IMR-90 (cell line): ENCODE measurements around the gene OGG1. TPM values are rescaled to one million over a fixed set of nuclear protein-coding genes. Genes with fewer than 3 reads are reported as not detected.

Experiments
- ATAC-seq: fragments of 200-7000 bp; cut with Tn5 transposase; 2 replicates; pipeline ENCODE4 v1.9.1; 2020; ENCODE audit warnings: low read depth, mild to moderate bottlenecking, moderate library complexity
- BruUV-seq: library from RNA; stranded (reverse); fragments of 400-500 nt; replicated peaks from 2 replicates; lab custom pipeline; 2021; lab: Mats Ljungman, UMichigan
- CTCF ChIA-PET: fragments of 300-600 bp; formaldehyde crosslinking; extraction: SDS; loops from one replicate; lab custom pipeline; 2021; ENCODE audit warnings: antibody characterized with exemption; lab: Yijun Ruan, JAX
- POLR2A ChIA-PET: fragments of 300-600 bp; sonication (Branson Sonifier 250); formaldehyde crosslinking; loops from one replicate; lab custom pipeline; 2022; ENCODE audit warnings: antibody characterized with exemption; ENCODE audit not compliant: unreplicated experiment; lab: Charles Lee
- DNase-seq: peaks from one replicate; pipeline ENCODE4 v3.0.0; 2013
- H2AFZ ChIP-seq: replicated peaks from 2 replicates; pipeline ENCODE3; 2013; ENCODE audit warnings: low read length, mild to moderate bottlenecking; ENCODE audit not compliant: poor library complexity
- H2AK5ac ChIP-seq: 2 replicates; pipeline ENCODE4 v1.6.1; 2013; ENCODE audit warnings: low read depth, low read length, inconsistent platforms
- H2AK9ac ChIP-seq: replicated peaks from 2 replicates; pipeline ENCODE3; 2013; ENCODE audit warnings: mild to moderate bottlenecking, low read depth, low read length, moderate library complexity; ENCODE audit not compliant: poor library complexity
- H2BK120ac ChIP-seq: 2 replicates; pipeline ENCODE4 v1.6.1; 2013; ENCODE audit warnings: low read depth, low read length, inconsistent platforms
- H2BK15ac ChIP-seq: 3 replicates; pipeline ENCODE4 v1.6.1; 2013; ENCODE audit warnings: low read depth, low read length, inconsistent platforms
- H2BK20ac ChIP-seq: 2 replicates; pipeline ENCODE4 v1.6.1; 2013; ENCODE audit warnings: low read depth, mild to moderate bottlenecking, inconsistent platforms, low read length, moderate library complexity
- H2BK5ac ChIP-seq: 2 replicates; pipeline ENCODE4 v1.6.1; 2013; ENCODE audit warnings: mild to moderate bottlenecking, low read depth, low read length, inconsistent platforms; ENCODE audit not compliant: poor library complexity, severe bottlenecking
- H3K14ac ChIP-seq: replicated peaks from 2 replicates; pipeline ENCODE4 v1.6.1; 2013; ENCODE audit warnings: low read depth, low read length, inconsistent platforms
- H3K18ac ChIP-seq: 2 replicates; pipeline ENCODE4 v1.6.1; 2013; ENCODE audit warnings: low read depth, low read length, control low read depth
- H3K23ac ChIP-seq: 2 replicates; pipeline ENCODE4 v1.6.1; 2013; ENCODE audit warnings: low read depth, low read length, inconsistent platforms
- H3K27ac ChIP-seq: 2 replicates; pipeline ENCODE4 v1.5.1; 2013; ENCODE audit warnings: mild to moderate bottlenecking, control low read depth, low read length; ENCODE audit not compliant: insufficient read depth
- H3K27me3 ChIP-seq: 2 replicates; pipeline ENCODE4 v1.6.1; 2013; ENCODE audit warnings: low read length; ENCODE audit not compliant: control insufficient read depth, insufficient read depth
- H3K36me3 ChIP-seq: 2 replicates; pipeline ENCODE4 v1.6.1; 2013; ENCODE audit warnings: low read length, mixed read lengths; ENCODE audit not compliant: control insufficient read depth, insufficient read depth
- H3K4ac ChIP-seq: 2 replicates; pipeline ENCODE4 v1.6.1; 2013; ENCODE audit warnings: low read depth, low read length, inconsistent platforms
- H3K4me1 ChIP-seq: 2 replicates; pipeline ENCODE4 v1.6.1; 2013; ENCODE audit warnings: low read length, mixed read lengths; ENCODE audit not compliant: control insufficient read depth, insufficient read depth
- H3K4me2 ChIP-seq: 2 replicates; pipeline ENCODE4 v1.6.1; 2013; ENCODE audit warnings: low read depth, mild to moderate bottlenecking, control low read depth, low read length, moderate library complexity
- H3K4me3 ChIP-seq: 2 replicates; pipeline ENCODE4 v1.5.1; 2013; ENCODE audit warnings: low read depth, mild to moderate bottlenecking, control low read depth, low read length, moderate library complexity; ENCODE audit not compliant: insufficient read depth
- H3K56ac ChIP-seq: 2 replicates; pipeline ENCODE4 v1.6.1; 2013; ENCODE audit warnings: low read length, inconsistent platforms; ENCODE audit not compliant: insufficient read depth; ENCODE audit errors: extremely low read depth
- H3K79me1 ChIP-seq, 2 experiments: 2 replicates each; pipeline ENCODE4 v1.6.1; 2013; ENCODE audit warnings: low read length in 2 of 2, inconsistent platforms in 1 of 2, low read depth in 1 of 2
- H3K9ac ChIP-seq: 2 replicates; pipeline ENCODE4 v1.6.1; 2013; ENCODE audit warnings: low read depth, low read length, control low read depth
- H3K9me1 ChIP-seq: 2 replicates; pipeline ENCODE4 v1.6.1; 2013; ENCODE audit warnings: low read length, inconsistent platforms; ENCODE audit not compliant: insufficient read depth
- H3K9me3 ChIP-seq: 2 replicates; pipeline ENCODE4 v1.6.1; 2013; ENCODE audit warnings: low read length; ENCODE audit not compliant: control insufficient read depth, insufficient read depth
- H4K20me1 ChIP-seq: 2 replicates; pipeline ENCODE4 v1.6.1; 2013; ENCODE audit warnings: low read length, inconsistent platforms; ENCODE audit not compliant: insufficient read depth
- H4K5ac ChIP-seq: 2 replicates; pipeline ENCODE4 v1.6.1; 2013; ENCODE audit warnings: mild to moderate bottlenecking, low read depth, low read length, control low read depth
- H4K8ac ChIP-seq, 2 experiments: 2 replicates each; pipeline ENCODE4 v1.6.1; 2013; ENCODE audit warnings: low read depth in 2 of 2, low read length in 2 of 2, control low read depth in 1 of 2, inconsistent platforms in 1 of 2
- H4K91ac ChIP-seq: 2 replicates; pipeline ENCODE4 v1.6.1; 2013; ENCODE audit warnings: low read depth, low read length, inconsistent platforms; ENCODE audit not compliant: insufficient read depth
- FOS ChIP-seq: fragments of 150-350 bp; IDR thresholded peaks from 2 replicates; pipeline ENCODE4 v1.6.1; 2016; ENCODE audit warnings: low read depth, low read length
- MAFK ChIP-seq: IDR thresholded peaks from 2 replicates; pipeline ENCODE4 v1.6.1; 2012; ENCODE audit warnings: low read depth, low read length, improper control_type of control experiment
- NFE2L2 ChIP-seq: fragments of 150-350 bp; IDR thresholded peaks from 2 replicates; pipeline ENCODE4 v1.6.1; 2016; ENCODE audit warnings: low read depth, mild to moderate bottlenecking, low read length
- POLR2A ChIP-seq: IDR thresholded peaks from 2 replicates; pipeline ENCODE4 v1.6.1; 2012; ENCODE audit warnings: mild to moderate bottlenecking, low read depth, low read length
- RFX5 ChIP-seq: IDR thresholded peaks from 2 replicates; pipeline ENCODE4 v1.8.0; 2012; ENCODE audit warnings: low read depth, mild to moderate bottlenecking, low read length, moderate library complexity
- WGBS, 2 experiments: methylation state at CpG; one replicate each; pipeline versions ENCODE4 v1.1.5 to v1.1.7; 2013; ENCODE audit warnings: missing lambda C conversion rate in 2 of 2; ENCODE audit not compliant: insufficient read length in 1 of 2; ENCODE audit errors: extremely low coverage in 2 of 2; 5-methylcytosine and 5-hydroxymethylcytosine counted together
- dilution Hi-C: fragments of 300-500 bp; cut with HindIII; formaldehyde crosslinking; loops from one replicate; pipeline ENCODE4 v1.14.3; 2018; ENCODE audit warnings: low sequenced_read_pairs; ENCODE audit not compliant: unreplicated experiment
- in situ Hi-C: fragments of 300-500 bp; cut with MboI; formaldehyde crosslinking; loops from 3 replicates; pipeline ENCODE4 v1.14.3; 2019; ENCODE audit warnings: low sequenced_read_pairs, inconsistent platforms, mixed read lengths
- intact Hi-C: fragments of 100-400 bp; cut with micrococcal nuclease; formaldehyde crosslinking; loops from 2 replicates; pipeline ENCODE4 v1.10.0; 2022
- polyA plus RNA-seq, 3 experiments: library from polyadenylated mRNA; depleted of rRNA; stranded (reverse); fragments of >200 nt; gene quantifications; 2 replicates each; pipeline ENCODE4 v1.2.3, GENCODE V29; 2012; ENCODE audit warnings: low replicate concordance in 1 of 3
- total RNA-seq: library from RNA; depleted of rRNA; stranded (reverse); fragments of >200 nt; gene quantifications from 2 replicates; pipeline ENCODE4 v1.2.3, GENCODE V29; 2012

Gene OGG1
- total and polyA plus RNA-seq, 2 of the 4 experiments (the other 2 are of a cell fraction) = 14.9 to 25.6 TPM

DNA sequence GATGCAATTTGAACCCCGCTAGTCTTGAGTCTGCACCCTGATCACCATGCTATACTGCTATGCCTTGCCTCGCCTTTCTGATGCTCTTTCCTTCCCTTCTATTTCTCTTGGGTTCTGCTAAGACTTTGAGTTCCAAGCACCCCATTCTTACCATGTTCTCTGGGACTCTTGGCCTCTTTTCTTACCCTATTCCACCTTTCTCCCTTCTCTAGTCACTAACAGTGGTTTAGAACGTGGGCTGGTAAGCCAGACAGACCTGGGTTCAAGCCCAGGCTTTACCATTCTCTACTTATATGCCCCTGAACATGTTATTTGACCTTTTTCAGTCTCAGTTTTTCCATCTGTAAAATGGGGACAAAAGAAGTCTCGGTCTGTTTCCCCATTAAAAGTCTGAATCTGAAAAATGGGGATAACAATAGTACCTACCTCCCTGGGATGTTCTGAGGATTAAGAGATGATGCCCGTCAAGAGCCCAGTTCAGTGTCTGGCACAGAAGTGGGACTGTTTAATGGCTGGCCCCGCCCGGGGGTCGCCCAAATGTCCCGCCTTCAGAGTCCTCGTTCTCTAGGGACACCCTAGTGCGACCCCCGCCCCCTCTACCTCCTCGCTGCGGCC lies 42.1 kb downstream of the OGG1 start:
- Histone ChIP-seq H4K91ac (peak overlapping the region; percentile 84), H2AFZ (peak overlapping the region; percentile 94), H4K20me1 (peaks cover 22% of the 10 kb centered on the region; the same call in 1 of the 2 replicates), H3K79me1 (peaks cover 31 to 51% of the 10 kb centered on the region in 2 experiments), H3K4me1 (peaks cover 9% of the 10 kb centered on the region), H2BK15ac (peak overlapping the region; percentile 53), H3K14ac (peak overlapping the region; percentile 97), H3K4me3 (peak overlapping the region; percentile 88), H3K4me2 (peak overlapping the region; percentile 94), H3K18ac (peak overlapping the region; percentile 64), H2BK120ac (peak overlapping the region; percentile 60), H3K56ac (peak overlapping the region; percentile 84), H3K27ac (peak overlapping the region; percentile 95), H3K9me3 (no peaks in the 10 kb centered on the region), H3K9ac (peak overlapping the region; percentile 87), H3K23ac (peak overlapping the region; percentile 96), H2AK5ac (peak overlapping the region; percentile 93), H2BK20ac (no peak overlapping the region), H3K36me3 (peaks cover 29% of the 10 kb centered on the region), H2AK9ac (peak overlapping the region; percentile 95), H4K8ac (peak overlapping the region; percentile 88 to 97), H2BK5ac (peak overlapping the region; percentile 95), H3K9me1 (peaks cover 19% of the 10 kb centered on the region), H3K27me3 (no peaks in the 10 kb centered on the region), H4K5ac (peak overlapping the region; percentile 89), H3K4ac (peak overlapping the region; percentile 97)
- TSS peak; percentile 64 for BruUV-seq
- intact Hi-C loops (loop anchor here (5.0 kb wide), 1 partner anchor 60 kb away; the partner anchor contains the start of gene BRPF1), in situ Hi-C loops (no loop called here), dilution Hi-C loops (no loop called here)
- POLR2A ChIA-PET = no interaction called here
- TF ChIP-seq POLR2A (0 out of 2 replicates have a peak, but pooled peaks have one; percentile 11), MAFK (no peak), NFE2L2 (no peak), FOS (no peak), RFX5 (no peak)
- DNase-seq = no peak
- CTCF ChIA-PET = interaction anchor here (0.9 kb wide), 1 partner anchor 76 kb away, joined by 5 read pairs; no protein-coding TSS in a partner anchor
- WGBS, 2 experiments = 94% methylated on average over 2 of the region's 14 CpGs; no CpG with 5 or more reads in 1 of the 2 experiments
- ATAC-seq = no peak
